ENCODE data around the gene GATM.

GRCh38 chr15:45363334-45363733 is 15.0 kb downstream of the GATM start:
- TF ChIP-seq, protein P1, sequence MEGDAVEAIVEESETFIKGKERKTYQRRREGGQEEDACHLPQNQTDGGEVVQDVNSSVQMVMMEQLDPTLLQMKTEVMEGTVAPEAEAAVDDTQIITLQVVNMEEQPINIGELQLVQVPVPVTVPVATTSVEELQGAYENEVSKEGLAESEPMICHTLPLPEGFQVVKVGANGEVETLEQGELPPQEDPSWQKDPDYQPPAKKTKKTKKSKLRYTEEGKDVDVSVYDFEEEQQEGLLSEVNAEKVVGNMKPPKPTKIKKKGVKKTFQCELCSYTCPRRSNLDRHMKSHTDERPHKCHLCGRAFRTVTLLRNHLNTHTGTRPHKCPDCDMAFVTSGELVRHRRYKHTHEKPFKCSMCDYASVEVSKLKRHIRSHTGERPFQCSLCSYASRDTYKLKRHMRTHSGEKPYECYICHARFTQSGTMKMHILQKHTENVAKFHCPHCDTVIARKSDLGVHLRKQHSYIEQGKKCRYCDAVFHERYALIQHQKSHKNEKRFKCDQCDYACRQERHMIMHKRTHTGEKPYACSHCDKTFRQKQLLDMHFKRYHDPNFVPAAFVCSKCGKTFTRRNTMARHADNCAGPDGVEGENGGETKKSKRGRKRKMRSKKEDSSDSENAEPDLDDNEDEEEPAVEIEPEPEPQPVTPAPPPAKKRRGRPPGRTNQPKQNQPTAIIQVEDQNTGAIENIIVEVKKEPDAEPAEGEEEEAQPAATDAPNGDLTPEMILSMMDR (IDR thresholded peaks at IDR 0.05): no peak
- no peak for TF ChIP-seq EZH2 (IDR thresholded peaks at IDR 0.05)
